ENCODE results near the gene KCNT2. TPM values are rescaled to one million over a fixed set of nuclear protein-coding genes. Genes with fewer than 3 reads are reported as not detected.
"Not testable (repeated sequence)": the region's sequence is repeated elsewhere in the genome, so short reads cannot be mapped to it uniquely, and the experiment has no call there.

KCNT2 gene
- total RNA-seq, 4 donors from 2014 or later = 6.5 to 25.1 (median 10.0) TPM

DNA sequence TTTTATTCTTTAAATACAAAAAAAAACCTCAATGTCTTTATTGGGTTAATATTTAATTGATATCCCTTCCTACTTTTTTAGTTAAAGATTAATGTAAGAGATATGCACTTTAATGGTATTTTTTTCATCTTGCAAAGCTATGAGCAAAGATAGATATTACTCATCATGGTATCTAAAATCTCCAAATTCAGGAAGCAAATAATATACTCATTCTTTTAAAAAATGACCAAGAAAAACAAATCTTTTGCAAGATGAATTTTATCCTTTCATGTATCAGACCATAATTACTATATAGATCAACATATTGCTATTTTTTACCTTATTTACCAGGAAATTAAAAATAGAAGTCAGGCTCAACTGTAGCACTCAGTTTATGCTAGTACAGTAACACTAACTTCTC, 330.4 kb downstream of the KCNT2 start:
- peaks cover 0 to 29% of the 10 kb centered on the region in 2 donors for H3K36me3 ChIP-seq
- H3K4me3 ChIP-seq = no peak overlapping the region
- no peaks in the 10 kb centered on the region for H3K27me3 ChIP-seq
- no peak for ATAC-seq
- no peaks in the 10 kb centered on the region for H3K4me1 ChIP-seq
- TF ChIP-seq POLR2A (IDR thresholded peaks at IDR 0.05) = no peak
- no peak for TF ChIP-seq EP300 (IDR thresholded peaks at IDR 0.05)
- TF ChIP-seq POLR2AphosphoS5 (IDR thresholded peaks at IDR 0.05) = no peak
- TF ChIP-seq, protein P1, sequence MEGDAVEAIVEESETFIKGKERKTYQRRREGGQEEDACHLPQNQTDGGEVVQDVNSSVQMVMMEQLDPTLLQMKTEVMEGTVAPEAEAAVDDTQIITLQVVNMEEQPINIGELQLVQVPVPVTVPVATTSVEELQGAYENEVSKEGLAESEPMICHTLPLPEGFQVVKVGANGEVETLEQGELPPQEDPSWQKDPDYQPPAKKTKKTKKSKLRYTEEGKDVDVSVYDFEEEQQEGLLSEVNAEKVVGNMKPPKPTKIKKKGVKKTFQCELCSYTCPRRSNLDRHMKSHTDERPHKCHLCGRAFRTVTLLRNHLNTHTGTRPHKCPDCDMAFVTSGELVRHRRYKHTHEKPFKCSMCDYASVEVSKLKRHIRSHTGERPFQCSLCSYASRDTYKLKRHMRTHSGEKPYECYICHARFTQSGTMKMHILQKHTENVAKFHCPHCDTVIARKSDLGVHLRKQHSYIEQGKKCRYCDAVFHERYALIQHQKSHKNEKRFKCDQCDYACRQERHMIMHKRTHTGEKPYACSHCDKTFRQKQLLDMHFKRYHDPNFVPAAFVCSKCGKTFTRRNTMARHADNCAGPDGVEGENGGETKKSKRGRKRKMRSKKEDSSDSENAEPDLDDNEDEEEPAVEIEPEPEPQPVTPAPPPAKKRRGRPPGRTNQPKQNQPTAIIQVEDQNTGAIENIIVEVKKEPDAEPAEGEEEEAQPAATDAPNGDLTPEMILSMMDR (IDR thresholded peaks at IDR 0.05) = no peak
- no peak overlapping the region for H3K27ac ChIP-seq
- H3K9me3 ChIP-seq = no peaks in the 10 kb centered on the region

GRCh38 chr1:196271212-196271947, 336.9 kb downstream of the KCNT2 start:
- WGBS, 2 donors (ENCODE audit: low coverage in 1 of 2) = 67 to 78% methylated on average over 6 of the region's 6 CpGs
- Histone ChIP-seq H3K4me1 (no peaks in the 10 kb centered on the region), H3K9me3 (no peaks in the 10 kb centered on the region), H3K4me3 (no peak overlapping the region), H3K27ac (no peak overlapping the region), H3K36me3 (peaks cover 0 to 8% of the 10 kb centered on the region in 2 donors), H3K27me3 (no peaks in the 10 kb centered on the region)
- TF ChIP-seq EP300 (IDR thresholded peaks at IDR 0.05) (no peak), POLR2AphosphoS5 (IDR thresholded peaks at IDR 0.05) (no peak), POLR2A (IDR thresholded peaks at IDR 0.05) (no peak)
- TF ChIP-seq, protein P1 (IDR thresholded peaks at IDR 0.05) = no peak
- ATAC-seq = no peak

- not testable (repeated sequence) for H3K4me3 ChIP-seq, H3K36me3 ChIP-seq, H3K9me3 ChIP-seq, H3K4me1 ChIP-seq, ATAC-seq, H3K27ac ChIP-seq, H3K27me3 ChIP-seq
- WGBS, 2 donors (ENCODE audit: low coverage in 1 of 2) = 88 to 100% methylated on average over 1 to 4 of the region's 4 CpGs
Observed at GRCh38 chr1:196263086-196263485, 345.2 kb downstream of the KCNT2 start.

- Histone ChIP-seq H3K27me3 (no peaks in the 10 kb centered on the region), H3K36me3 (no peaks in the 10 kb centered on the region), H3K4me1 (no peaks in the 10 kb centered on the region), H3K27ac (no peak overlapping the region), H3K4me3 (no peak overlapping the region), H3K9me3 (no peaks in the 10 kb centered on the region)
- TF ChIP-seq EP300 (IDR thresholded peaks at IDR 0.05) (no peak), POLR2AphosphoS5 (IDR thresholded peaks at IDR 0.05) (no peak), POLR2A (IDR thresholded peaks at IDR 0.05) (no peak)
- TF ChIP-seq, protein P1 (IDR thresholded peaks at IDR 0.05) = no peak
- no peak for ATAC-seq
Observed at GRCh38 chr1:196260270-196260669, 348.0 kb downstream of the KCNT2 start.

DNA sequence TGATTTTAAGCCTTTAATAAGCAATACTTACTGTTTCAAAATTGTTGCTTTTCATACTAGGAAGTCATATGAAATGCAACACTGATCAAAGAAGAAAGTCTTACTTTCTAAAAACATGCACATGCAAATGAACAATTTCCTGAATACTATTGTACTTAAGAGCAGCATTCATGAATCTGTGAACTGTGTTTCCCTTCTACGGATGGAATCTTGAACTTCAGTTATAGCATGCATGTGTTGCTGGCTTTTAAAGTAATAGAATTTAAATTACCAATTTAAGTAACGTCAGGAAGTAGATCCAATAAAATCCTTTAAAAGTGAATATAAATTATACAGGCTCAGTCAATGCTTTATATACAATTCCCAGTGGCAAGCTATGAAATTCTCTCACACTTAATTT, 348.9 kb downstream of the KCNT2 start:
- TF ChIP-seq POLR2AphosphoS5 (IDR thresholded peaks at IDR 0.05) = no peak
- no peak for TF ChIP-seq POLR2A (IDR thresholded peaks at IDR 0.05)
- no peak for TF ChIP-seq EP300 (IDR thresholded peaks at IDR 0.05)
- TF ChIP-seq, protein P1 (IDR thresholded peaks at IDR 0.05) = no peak
- 61 to 64% methylated on average over 2 of the region's 2 CpGs for WGBS, 2 donors (ENCODE audit: low coverage in 1 of 2)
- H3K36me3 ChIP-seq = no peaks in the 10 kb centered on the region
- no peak overlapping the region for H3K4me3 ChIP-seq
- H3K9me3 ChIP-seq = no peaks in the 10 kb centered on the region
- no peaks in the 10 kb centered on the region for H3K27me3 ChIP-seq
- H3K4me1 ChIP-seq = no peaks in the 10 kb centered on the region
- no peak for ATAC-seq
- no peak overlapping the region for H3K27ac ChIP-seq

All from gastroesophageal sphincter (tissue), 4 donors.